Renal pelvis (tissue), 4 donors: ENCODE data around the gene ODAD4. TPM values are rescaled to one million over a fixed set of nuclear protein-coding genes. Genes with fewer than 3 reads are reported as not detected.
"Not testable (repeated sequence)": the region's sequence is repeated elsewhere in the genome, so short reads cannot be mapped to it uniquely, and the experiment has no call there.

Source experiments
- DNase-seq: peaks from one replicate; pipeline ENCODE4 v3.0.0-alpha.2; 2013
- polyA plus RNA-seq, 3 donors: library from polyadenylated mRNA; unstranded; fragments of 120-200 nt; gene quantifications; one replicate each; pipeline ENCODE4 v1.2.1, GENCODE V29; 2013; ENCODE audit not compliant: insufficient read length in 3 of 3

Gene ODAD4
- polyA plus RNA-seq, 3 donors, result 5.9 to 8.6 (median 7.6) TPM

DNA sequence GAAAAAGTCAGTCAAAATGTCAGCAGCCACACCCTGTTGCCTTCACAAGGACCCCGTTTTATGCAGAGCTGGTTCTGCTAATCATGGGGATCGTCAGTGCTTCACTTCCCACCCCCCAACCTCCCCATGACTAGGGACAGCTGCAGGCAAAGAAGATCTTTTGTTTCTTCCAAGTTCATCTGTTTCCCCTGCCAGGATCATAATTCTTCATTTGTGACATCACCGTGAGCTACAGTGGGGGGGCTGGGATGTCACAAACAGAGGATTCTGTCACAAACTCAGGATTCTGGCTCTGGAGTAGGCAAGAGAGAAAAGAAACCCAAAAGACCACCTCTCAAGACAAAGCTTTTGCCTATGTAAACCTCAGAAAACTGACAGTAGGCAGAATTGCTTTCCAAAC, 62.2 kb downstream of the ODAD4 start:
- no peak for DNase-seq

DNA sequence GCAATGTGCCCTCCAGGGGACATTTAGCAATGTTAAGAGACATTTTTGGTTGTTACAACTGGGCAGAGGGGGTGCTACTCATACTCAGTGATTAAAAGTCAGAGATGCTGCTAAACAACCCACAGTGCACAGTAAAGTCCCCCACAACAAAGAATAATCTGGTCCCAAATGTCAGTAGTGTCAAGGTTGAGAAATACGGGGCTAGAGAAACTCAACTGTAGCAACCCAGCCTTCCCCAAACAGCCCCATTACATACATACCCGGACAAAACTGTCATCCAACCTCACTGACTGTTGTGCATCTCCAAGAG, 66.4 kb downstream of the ODAD4 start:
- DNase-seq, result no peak

DNA sequence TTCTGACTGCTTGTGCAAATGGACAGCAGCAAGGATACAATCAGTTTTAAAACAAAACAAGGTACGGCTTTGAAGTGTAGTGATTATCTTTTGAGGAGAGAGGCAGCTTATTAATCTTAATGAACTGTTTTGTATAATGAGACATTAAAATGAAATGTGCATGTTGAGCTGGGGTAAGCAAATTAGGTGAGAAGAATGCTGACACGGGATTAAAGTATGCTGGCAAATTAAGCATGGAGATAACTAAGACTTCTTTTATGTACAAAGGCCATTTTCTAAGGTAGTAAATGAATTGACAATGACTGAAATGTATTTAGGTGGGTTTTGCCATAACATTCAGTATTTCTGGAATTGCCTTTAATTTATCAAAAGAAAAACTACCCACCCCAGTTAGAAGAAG, 68.1 kb downstream of the ODAD4 start:
- DNase-seq, result no peak

DNA sequence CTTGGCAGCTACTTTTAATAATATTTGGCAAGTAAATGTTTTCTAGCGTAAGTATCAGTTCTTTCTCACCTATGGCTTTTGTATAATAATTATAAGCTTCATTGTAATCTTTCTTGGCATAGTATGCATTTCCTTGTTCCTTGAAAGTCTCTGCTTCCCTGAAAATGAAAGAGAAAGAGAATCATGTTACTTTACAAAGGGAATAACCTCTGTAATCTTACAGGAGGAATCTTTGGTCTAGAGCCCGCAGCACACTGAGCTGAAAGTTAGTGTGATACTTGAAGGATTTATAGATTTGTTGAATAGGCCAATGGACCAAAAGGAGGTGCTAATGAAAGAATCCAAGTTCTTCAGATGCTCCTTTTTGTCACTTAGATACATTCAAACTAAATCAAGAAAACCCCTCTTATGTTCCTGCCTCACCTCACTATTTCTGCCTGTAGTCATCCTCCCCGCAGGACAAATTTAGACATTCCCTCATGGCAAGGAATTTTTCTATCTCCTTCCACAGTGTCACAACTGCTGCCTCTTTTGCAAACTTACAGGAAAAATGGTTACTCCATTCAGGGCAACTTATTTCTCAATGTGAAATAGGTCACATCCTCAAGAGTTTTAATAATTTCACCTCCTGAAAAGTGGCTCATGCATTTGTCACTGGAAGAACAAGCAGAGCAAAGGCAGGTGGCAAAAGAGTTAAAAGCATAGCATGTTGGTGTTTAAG, 70.2 kb downstream of the ODAD4 start:
- no peak for DNase-seq

DNA sequence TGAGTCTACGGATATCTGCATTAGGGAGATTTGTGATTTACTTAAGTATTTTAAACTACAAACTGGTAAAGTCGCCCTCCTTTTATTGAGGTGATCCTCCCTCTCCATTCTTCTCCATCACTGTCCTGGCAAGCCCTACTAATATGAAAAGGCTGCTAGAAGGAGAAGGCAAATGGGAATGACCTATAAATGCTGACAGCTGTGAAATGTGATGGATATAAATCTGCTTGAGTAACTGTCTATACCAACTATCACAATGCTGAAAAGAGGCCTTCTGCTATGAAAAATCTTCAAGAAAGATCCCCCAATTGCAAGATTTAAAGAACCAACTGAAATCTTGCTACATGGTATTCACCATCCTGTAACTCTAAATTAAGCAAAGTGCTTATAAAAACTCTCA, 71.3 kb downstream of the ODAD4 start:
- no peak for DNase-seq

DNA sequence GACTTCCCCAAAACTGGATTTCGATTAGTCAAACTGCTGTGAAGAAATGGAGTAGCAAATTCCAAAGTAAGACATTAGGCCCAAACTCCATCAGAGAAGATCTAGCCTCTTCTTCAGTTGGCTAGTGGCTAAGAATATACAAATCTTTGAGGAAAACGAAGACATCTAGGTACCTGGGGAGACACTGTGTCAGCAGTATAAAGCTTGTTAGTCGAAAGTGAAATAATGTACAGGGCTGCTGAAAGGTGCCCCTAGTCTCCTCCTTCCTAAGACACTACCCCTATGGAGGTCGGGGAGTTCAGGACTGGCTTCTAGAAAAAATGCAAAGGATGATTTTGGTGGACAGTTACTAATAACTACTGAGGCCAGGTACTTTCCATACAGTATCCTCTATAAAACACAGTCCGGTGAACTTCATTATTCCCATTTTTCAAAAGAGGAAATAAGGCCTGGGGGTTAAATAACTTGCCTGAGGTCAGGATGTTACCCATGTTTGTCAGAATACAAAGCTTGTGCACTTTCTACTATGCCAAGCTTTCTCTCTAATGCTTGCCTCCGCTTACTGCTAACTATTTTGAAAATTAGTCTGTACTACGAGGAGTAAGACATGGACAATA, 71.9 kb downstream of the ODAD4 start:
- DNase-seq, result no peak

DNA sequence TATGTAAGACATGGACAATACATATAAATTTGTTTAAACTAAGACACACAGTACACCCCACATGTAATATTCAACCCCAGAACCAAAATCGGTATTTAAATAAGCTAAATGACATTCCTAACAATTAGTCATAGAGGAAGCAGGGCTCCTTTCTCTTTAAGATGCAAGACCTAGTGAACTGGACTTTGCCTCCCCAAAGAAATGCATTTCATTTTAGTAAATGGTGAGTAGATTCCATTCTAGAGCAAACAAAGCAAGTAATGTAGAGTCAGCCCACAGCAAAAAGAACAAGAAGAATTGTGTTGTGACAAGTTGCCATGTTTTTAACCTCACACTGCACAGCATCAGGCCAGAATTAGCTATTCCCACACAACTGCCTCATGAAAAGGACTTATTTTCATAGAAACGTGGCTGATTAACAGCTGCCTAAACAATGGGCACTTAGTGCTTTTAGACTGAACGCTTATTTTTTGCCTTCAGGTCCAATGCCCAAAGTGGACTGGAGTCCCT, 72.4 kb downstream of the ODAD4 start:
- no peak for DNase-seq

DNA sequence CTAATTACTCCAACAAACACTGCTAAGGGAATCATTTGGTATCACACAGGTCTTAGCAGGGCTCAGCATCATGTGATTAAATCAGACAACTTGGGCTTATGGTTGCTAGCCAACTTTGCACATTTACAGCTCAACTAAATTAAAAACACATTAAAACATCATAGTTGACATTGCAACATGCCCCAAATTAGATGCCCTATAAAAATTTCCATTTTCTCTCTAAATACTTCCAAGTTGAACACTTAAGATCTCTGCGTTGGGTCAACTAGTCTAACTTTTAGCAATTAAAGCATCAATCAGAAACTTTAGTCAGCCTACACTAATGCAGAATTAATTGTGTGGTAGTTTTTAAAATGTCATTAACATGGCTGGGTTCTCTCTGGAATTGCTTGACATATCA, 74.7 kb downstream of the ODAD4 start:
- DNase-seq, result no peak

DNA sequence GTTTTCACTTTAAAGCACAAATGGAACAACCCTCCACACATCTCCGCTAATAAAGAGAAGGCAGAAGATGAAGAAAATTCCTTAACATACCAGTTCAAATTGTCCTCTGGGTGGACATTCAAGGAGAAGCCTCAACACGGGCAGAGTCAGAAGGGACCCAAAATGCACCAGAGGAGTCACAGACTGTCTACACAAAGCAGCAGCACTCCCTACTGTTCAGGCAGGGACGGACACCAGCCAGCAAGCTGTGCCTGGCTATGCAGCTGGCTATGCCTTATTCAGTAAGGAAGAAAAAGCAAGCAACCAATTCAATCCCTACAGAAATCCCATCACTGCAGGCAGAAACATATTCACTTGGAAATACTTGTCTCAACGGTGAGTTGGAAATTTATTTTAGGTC, 78.8 kb downstream of the ODAD4 start:
- no peak for DNase-seq

DNA sequence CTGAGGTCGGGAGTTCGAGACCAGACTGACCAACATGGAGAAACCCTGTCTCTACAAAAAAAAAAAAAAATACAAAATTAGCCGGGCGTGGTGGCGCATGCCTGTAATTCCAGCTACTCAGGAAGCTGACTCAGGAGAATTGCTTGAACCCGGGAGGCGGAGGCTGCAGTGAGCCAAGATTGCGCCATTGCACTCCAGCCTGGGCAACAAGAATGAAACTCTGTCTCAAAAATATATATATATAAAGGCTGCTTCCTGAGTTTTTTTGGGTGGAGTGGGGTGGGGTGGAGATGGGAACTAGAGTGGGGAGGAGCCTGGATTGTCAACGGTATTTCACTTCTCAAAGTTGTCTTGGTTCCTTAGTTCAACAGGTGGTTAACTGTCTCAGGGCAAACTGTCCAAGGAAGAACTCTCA, 79.9 kb downstream of the ODAD4 start:
- not testable (repeated sequence) for DNase-seq

DNA sequence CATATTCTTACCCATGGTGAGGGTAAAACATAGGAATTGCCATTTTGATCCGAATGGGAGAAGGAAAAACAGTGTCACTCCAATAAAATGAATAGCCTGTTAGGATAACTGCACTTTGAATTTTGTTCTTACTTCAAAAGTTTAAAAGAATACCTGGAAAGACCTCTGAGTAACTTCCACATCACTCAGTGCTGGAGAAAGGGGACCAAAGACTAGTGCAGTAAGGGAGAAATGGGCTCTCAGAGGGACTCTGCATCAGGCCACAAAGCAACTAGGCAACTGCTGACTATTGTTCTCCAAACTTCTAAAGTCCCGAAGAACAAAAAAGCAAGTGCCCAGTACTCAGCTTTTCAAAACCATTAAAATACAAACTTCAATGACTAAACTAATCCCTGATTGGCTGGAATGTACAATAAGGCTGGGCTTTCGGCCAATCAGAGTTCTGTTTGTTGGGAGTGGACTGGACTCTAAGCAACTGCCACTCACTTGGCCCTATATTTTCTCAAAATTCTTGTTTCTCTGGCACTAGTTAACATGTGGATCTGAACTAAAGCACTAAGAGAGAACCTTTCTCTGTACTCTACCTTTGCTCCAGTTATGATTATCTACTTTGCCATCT, 80.6 kb downstream of the ODAD4 start:
- no peak for DNase-seq

DNA sequence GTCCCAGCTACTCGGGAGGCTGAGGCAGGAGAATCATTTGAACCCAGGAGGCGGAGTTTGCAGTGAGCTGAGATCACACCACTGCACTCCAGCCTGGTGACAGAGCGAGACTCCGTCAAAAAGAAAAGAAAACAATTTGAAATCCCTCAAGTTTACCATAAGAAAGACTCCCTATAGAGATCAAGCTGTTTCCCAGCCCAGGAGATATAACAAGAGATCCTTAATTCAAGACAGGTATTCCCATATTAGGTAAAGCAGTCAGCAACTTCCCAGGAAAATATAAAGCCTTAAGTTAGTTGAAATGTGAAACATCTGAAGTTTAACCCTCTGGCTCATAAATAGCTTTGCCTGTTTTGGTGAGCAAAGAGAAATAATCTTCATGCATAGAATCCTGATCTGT, 81.9 kb downstream of the ODAD4 start:
- DNase-seq, result not testable (repeated sequence)

DNA sequence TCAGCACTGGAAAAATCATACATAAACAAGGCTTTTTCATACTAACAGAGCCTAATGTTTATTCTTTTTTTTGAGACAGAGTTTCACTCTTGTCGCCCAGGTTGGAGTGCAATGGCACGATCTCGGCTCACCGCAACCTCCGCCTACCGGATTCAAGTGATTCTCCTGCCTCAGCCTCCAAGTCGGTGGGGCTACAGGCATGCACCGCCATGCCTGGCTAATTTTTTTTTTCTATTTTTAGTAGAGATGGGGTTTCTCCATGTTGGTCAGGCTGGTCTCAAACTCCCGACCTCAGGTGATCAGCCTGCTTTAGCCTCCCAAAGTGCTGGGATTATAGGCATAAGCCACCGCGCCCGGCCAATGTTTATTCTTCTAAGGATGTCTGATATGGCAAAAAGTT, 83.3 kb downstream of the ODAD4 start:
- not testable (repeated sequence) for DNase-seq

Other genes starting within 250 kb of the ODAD4 start
- 100 to 1,000 TPM; 651 to 702 (median 684) TPM for gene EIF1, start 241.7 kb upstream of the ODAD4 start, polyA plus RNA-seq
- gene GAST, start 218.3 kb upstream of the ODAD4 start, polyA plus RNA-seq, result not detected
- 1 to 10 TPM; 1.2 to 1.5 (median 1.3) TPM for gene HAP1, start 196.0 kb upstream of the ODAD4 start, polyA plus RNA-seq
- 100 to 1,000 TPM; 218 to 260 (median 242) TPM for gene JUP, start 143.9 kb upstream of the ODAD4 start, polyA plus RNA-seq
- gene P3H4, start 118.7 kb upstream of the ODAD4 start, polyA plus RNA-seq, result 10 to 100 TPM; 43.4 to 48.8 (median 44.8) TPM
- 100 to 1,000 TPM; 142 to 163 (median 160) TPM for gene FKBP10, start 117.6 kb upstream of the ODAD4 start, polyA plus RNA-seq
- 100 to 1,000 TPM in 1 of 3 donors, 10 to 100 TPM in 2; 91.4 to 111 (median 91.7) TPM for gene NT5C3B, start 94.4 kb upstream of the ODAD4 start, polyA plus RNA-seq
- gene KLHL10, start 92.8 kb upstream of the ODAD4 start, polyA plus RNA-seq, result under 1 TPM; 0.24 to 0.27 (median 0.27) TPM
- gene KLHL11, start 65.2 kb upstream of the ODAD4 start, polyA plus RNA-seq, result 10 to 100 TPM in 2 of 3 donors, 1 to 10 TPM in 1; 8.7 to 12.1 (median 10.3) TPM
- 10 to 100 TPM; 89.5 to 92.9 (median 90.9) TPM for gene ACLY, start 11.7 kb upstream of the ODAD4 start, polyA plus RNA-seq
- 10 to 100 TPM; 68.3 to 81.0 (median 77.0) TPM for gene CNP, start 36.2 kb downstream of the ODAD4 start, polyA plus RNA-seq
- gene DNAJC7, start 86.8 kb downstream of the ODAD4 start, polyA plus RNA-seq, result 100 to 1,000 TPM; 140 to 165 (median 150) TPM
- gene NKIRAS2, start 89.5 kb downstream of the ODAD4 start, polyA plus RNA-seq, result 10 to 100 TPM; 54.6 to 58.4 (median 57.2) TPM
- 1 to 10 TPM; 3.8 to 6.2 (median 5.5) TPM for gene C17orf113, start 120.0 kb downstream of the ODAD4 start, polyA plus RNA-seq
- 1 to 10 TPM; 6.3 to 9.0 (median 6.9) TPM for gene ZNF385C, start 167.9 kb downstream of the ODAD4 start, polyA plus RNA-seq
- 10 to 100 TPM in 1 of 3 donors, 1 to 10 TPM in 2; 8.6 to 11.2 (median 9.3) TPM for gene DHX58, start 182.1 kb downstream of the ODAD4 start, polyA plus RNA-seq
- 10 to 100 TPM; 64.7 to 73.3 (median 71.1) TPM for gene KAT2A, start 190.8 kb downstream of the ODAD4 start, polyA plus RNA-seq
- under 1 TPM; 0.30 to 0.50 (median 0.49) TPM for gene HSPB9, start 192.2 kb downstream of the ODAD4 start, polyA plus RNA-seq
- gene RAB5C, start 224.4 kb downstream of the ODAD4 start, polyA plus RNA-seq, result 100 to 1,000 TPM; 141 to 155 (median 153) TPM